GM12878 (cell line): ENCODE results near the gene HMGXB3. TPM values are rescaled to one million over a fixed set of nuclear protein-coding genes. Genes with fewer than 3 reads are reported as not detected.

ENCODE experiments used
- ASH2L ChIP-seq: fragments of 300-600, 200-600 bp; sonication (generic); IDR thresholded peaks from 2 replicates; pipeline ENCODE4 v1.6.1; 2017; ENCODE audit warnings: low read depth, mild to moderate bottlenecking, borderline replicate concordance
- BRCA1 ChIP-seq: IDR thresholded peaks from 2 replicates; pipeline ENCODE4 v1.6.1; 2011; ENCODE audit warnings: low read depth, low read length, improper control_type of control experiment
- CBFB ChIP-seq: IDR thresholded peaks from 2 replicates; pipeline ENCODE4 v1.6.1; 2016; ENCODE audit warnings: antibody characterized with exemption, low read depth
- EP300 ChIP-seq, 2 experiments: fragments of 150-350 bp in 1 of 2; IDR thresholded peaks; 2 replicates each; pipeline ENCODE4 v1.6.1; 2011 to 2012; ENCODE audit warnings: low read depth in 2 of 2, low read length in 2 of 2, borderline replicate concordance in 1 of 2, improper control_type of control experiment in 1 of 2, inconsistent platforms in 1 of 2; ENCODE audit not compliant: control insufficient read depth in 1 of 2
- ETV6 ChIP-seq, 2 experiments: fragments of 450-650 bp in 1 of 2; IDR thresholded peaks in 1 of 2; conservative IDR thresholded peaks in 1 of 2; 2 replicates each; pipeline ENCODE4 v1.6.1; 2014; ENCODE audit warnings: antibody characterized with exemption in 1 of 2, borderline replicate concordance in 1 of 2, low read depth in 1 of 2, mild to moderate bottlenecking in 1 of 2, moderate library complexity in 1 of 2
- HDAC2 ChIP-seq: fragments of 200-600 bp; sonication (generic); IDR thresholded peaks from 2 replicates; pipeline ENCODE4 v1.6.1; 2017
- KAT2A ChIP-seq: conservative IDR thresholded peaks from 2 replicates; pipeline ENCODE4 v1.6.1; 2011; ENCODE audit warnings: low read depth, low read length; ENCODE audit not compliant: control insufficient read depth
- KDM1A ChIP-seq: fragments of 200-600 bp; sonication (generic); IDR thresholded peaks from 2 replicates; pipeline ENCODE4 v1.6.1; 2016; ENCODE audit warnings: borderline replicate concordance
- NFIC ChIP-seq: IDR thresholded peaks from 2 replicates; pipeline ENCODE4 v1.6.1; 2012; ENCODE audit warnings: low read depth, mild to moderate bottlenecking, inconsistent platforms, low read length, moderate library complexity
- NR2C2 ChIP-seq: IDR thresholded peaks from 2 replicates; pipeline ENCODE4 v1.6.1; 2011; ENCODE audit warnings: borderline replicate concordance, low read depth; ENCODE audit not compliant: control insufficient read depth, insufficient read length
- NRF1 ChIP-seq: conservative IDR thresholded peaks from 2 replicates; pipeline ENCODE4 v1.6.1; 2011; ENCODE audit warnings: mild to moderate bottlenecking, low read depth, low read length, improper control_type of control experiment
- POU2F2 ChIP-seq: IDR thresholded peaks from 3 replicates; pipeline ENCODE4 v1.6.1; 2011; ENCODE audit warnings: low read depth, mild to moderate bottlenecking, low read length, borderline replicate concordance
- RAD21 ChIP-seq: IDR thresholded peaks from 2 replicates; pipeline ENCODE4 v1.6.1; 2011; ENCODE audit warnings: mild to moderate bottlenecking, low read depth, low read length, moderate library complexity; ENCODE audit not compliant: insufficient read depth
- SIX5 ChIP-seq: IDR thresholded peaks from 2 replicates; pipeline ENCODE4 v1.6.1; 2011; ENCODE audit warnings: mild to moderate bottlenecking, low read depth, low read length, moderate library complexity; ENCODE audit not compliant: severe bottlenecking
- TCF12 ChIP-seq: IDR thresholded peaks from 2 replicates; pipeline ENCODE4 v1.6.1; 2011; ENCODE audit warnings: low read depth, mild to moderate bottlenecking, low read length
- USF1 ChIP-seq: IDR thresholded peaks from 2 replicates; pipeline ENCODE4 v1.6.1; 2011; ENCODE audit warnings: borderline replicate concordance, low read depth, mild to moderate bottlenecking, moderate library complexity, mixed read lengths, low read length; ENCODE audit not compliant: insufficient read depth; ENCODE audit errors: extremely low read length
- YY1 ChIP-seq: IDR thresholded peaks from 2 replicates; pipeline ENCODE4 v1.6.1; 2011; ENCODE audit warnings: low read depth, mild to moderate bottlenecking, low read length
- ZNF217 ChIP-seq: fragments of 450-650 bp; IDR thresholded peaks from 2 replicates; pipeline ENCODE4 v1.6.1; 2017; ENCODE audit warnings: antibody characterized with exemption, mild to moderate bottlenecking
- ZNF274 ChIP-seq: IDR thresholded peaks from one replicate; pipeline ENCODE4 v1.8.0; 2011; ENCODE audit not compliant: insufficient read length, insufficient read depth
- polyA plus RNA-seq, 11 experiments: library from polyadenylated mRNA; depleted of rRNA in 4 of 11; unstranded in 6 of 11; stranded (reverse) in 5 of 11; fragments of >200 nt; fragmentation: Nextera tagmentation in 4 of 11; fragmentation: Illumina TruSeq in 1 of 11; extraction: Ambion mirVana in 4 of 11; extraction: Trizol in 1 of 11; gene quantifications; 1 replicate in 1 of 11; 2 replicates in 10 of 11; pipeline versions ENCODE4 v1.2.1 to v1.2.3, GENCODE V29; 2011 to 2016; ENCODE audit warnings: inconsistent platforms in 2 of 11, missing spikeins in 2 of 11, low read depth in 1 of 11
- total RNA-seq, 4 experiments: library from RNA; depleted of rRNA in 3 of 4; stranded (reverse); fragments of >200 nt in 3 of 4; fragmentation: Illumina TruSeq in 1 of 4; extraction: Trizol in 1 of 4; gene quantifications; 2 replicates each; pipeline versions ENCODE4 v1.2.1 to v1.2.3, GENCODE V29; 2013 to 2021
- TF ChIP-seq, protein P1 (sequence below): fragments of 450-650 bp; IDR thresholded peaks from 2 replicates; pipeline ENCODE4 v1.6.1; 2017; ENCODE audit warnings: borderline replicate concordance
- TF ChIP-seq, protein P2 (sequence below): fragments of 450-650 bp; formaldehyde crosslinking; IDR thresholded peaks from 2 replicates; pipeline ENCODE4 v1.5.0; 2022; ENCODE audit warnings: mild to moderate bottlenecking, missing genetic modification characterization
- TF ChIP-seq, protein P3 (sequence below): fragments of 450-650 bp; IDR thresholded peaks from 2 replicates; pipeline ENCODE4 v1.6.1; 2016; ENCODE audit warnings: mild to moderate bottlenecking

The HMGXB3 gene
- total and polyA plus RNA-seq, 10 of the 15 experiments (the other 5 are each of a cell fraction or from before 2014, with no cell fraction given), result 1.00 to 42.2 (median 28.1) TPM

- TF ChIP-seq POU2F2, result no peak; the same call in 2 of the 3 replicates
- 0 out of 2 replicates have a peak, but pooled peaks have one; percentile 52 for TF ChIP-seq TCF12
- no peak for TF ChIP-seq ZNF274
- TF ChIP-seq KDM1A, result no peak
- TF ChIP-seq EP300 (IDR thresholded peaks at IDR 0.05; ENCODE audit: borderline replicate concordance in 1 of 2, control insufficient read depth in 1 of 2, low read depth in 2 of 2, low read length in 2 of 2), result no peak
- TF ChIP-seq, protein P1, sequence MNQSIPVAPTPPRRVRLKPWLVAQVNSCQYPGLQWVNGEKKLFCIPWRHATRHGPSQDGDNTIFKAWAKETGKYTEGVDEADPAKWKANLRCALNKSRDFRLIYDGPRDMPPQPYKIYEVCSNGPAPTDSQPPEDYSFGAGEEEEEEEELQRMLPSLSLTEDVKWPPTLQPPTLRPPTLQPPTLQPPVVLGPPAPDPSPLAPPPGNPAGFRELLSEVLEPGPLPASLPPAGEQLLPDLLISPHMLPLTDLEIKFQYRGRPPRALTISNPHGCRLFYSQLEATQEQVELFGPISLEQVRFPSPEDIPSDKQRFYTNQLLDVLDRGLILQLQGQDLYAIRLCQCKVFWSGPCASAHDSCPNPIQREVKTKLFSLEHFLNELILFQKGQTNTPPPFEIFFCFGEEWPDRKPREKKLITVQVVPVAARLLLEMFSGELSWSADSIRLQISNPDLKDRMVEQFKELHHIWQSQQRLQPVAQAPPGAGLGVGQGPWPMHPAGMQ, result no peak
- TF ChIP-seq KAT2A, result no peak
- TF ChIP-seq YY1, result peak; percentile 73; the same call in 1 of the 2 replicates
- peak; percentile 66 for TF ChIP-seq SIX5
- TF ChIP-seq RAD21, result no peak
- peak; percentile 95 for TF ChIP-seq USF1
- TF ChIP-seq NRF1, result peak; percentile 85
- TF ChIP-seq NR2C2, result no peak
- TF ChIP-seq, protein P2, sequence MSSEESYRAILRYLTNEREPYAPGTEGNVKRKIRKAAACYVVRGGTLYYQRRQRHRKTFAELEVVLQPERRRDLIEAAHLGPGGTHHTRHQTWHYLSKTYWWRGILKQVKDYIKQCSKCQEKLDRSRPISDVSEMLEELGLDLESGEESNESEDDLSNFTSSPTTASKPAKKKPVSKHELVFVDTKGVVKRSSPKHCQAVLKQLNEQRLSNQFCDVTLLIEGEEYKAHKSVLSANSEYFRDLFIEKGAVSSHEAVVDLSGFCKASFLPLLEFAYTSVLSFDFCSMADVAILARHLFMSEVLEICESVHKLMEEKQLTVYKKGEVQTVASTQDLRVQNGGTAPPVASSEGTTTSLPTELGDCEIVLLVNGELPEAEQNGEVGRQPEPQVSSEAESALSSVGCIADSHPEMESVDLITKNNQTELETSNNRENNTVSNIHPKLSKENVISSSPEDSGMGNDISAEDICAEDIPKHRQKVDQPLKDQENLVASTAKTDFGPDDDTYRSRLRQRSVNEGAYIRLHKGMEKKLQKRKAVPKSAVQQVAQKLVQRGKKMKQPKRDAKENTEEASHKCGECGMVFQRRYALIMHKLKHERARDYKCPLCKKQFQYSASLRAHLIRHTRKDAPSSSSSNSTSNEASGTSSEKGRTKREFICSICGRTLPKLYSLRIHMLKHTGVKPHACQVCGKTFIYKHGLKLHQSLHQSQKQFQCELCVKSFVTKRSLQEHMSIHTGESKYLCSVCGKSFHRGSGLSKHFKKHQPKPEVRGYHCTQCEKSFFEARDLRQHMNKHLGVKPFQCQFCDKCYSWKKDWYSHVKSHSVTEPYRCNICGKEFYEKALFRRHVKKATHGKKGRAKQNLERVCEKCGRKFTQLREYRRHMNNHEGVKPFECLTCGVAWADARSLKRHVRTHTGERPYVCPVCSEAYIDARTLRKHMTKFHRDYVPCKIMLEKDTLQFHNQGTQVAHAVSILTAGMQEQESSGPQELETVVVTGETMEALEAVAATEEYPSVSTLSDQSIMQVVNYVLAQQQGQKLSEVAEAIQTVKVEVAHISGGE (CRISPR knock-in tag), result peak; percentile 88
- no peak for TF ChIP-seq NFIC
- peak; percentile 19; the same call in 1 of the 2 replicates for TF ChIP-seq CBFB
- TF ChIP-seq, protein P3, sequence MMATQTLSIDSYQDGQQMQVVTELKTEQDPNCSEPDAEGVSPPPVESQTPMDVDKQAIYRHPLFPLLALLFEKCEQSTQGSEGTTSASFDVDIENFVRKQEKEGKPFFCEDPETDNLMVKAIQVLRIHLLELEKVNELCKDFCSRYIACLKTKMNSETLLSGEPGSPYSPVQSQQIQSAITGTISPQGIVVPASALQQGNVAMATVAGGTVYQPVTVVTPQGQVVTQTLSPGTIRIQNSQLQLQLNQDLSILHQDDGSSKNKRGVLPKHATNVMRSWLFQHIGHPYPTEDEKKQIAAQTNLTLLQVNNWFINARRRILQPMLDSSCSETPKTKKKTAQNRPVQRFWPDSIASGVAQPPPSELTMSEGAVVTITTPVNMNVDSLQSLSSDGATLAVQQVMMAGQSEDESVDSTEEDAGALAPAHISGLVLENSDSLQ, result peak; percentile 26
- no peak for TF ChIP-seq ETV6 (conservative IDR thresholded peaks at IDR 0.05 in 1 of 2, IDR thresholded peaks at IDR 0.05 in 1 of 2; ENCODE audit: borderline replicate concordance in 1 of 2, low read depth in 1 of 2)
- no peak for TF ChIP-seq ASH2L
- no peak for TF ChIP-seq ZNF217
- TF ChIP-seq BRCA1, result no peak
- no peak for TF ChIP-seq HDAC2
Observed at GRCh38 chr5:150000256-150000989, at the start of gene HMGXB3, which contains the start of gene TIGD6 (continued).
